CD14-positive monocyte (primary cell): Measurements from ENCODE around the gene ZDHHC11B. TPM values are rescaled to one million over a fixed set of nuclear protein-coding genes. Genes with fewer than 3 reads are reported as not detected.
"Not testable (repeated sequence)": the region's sequence is repeated elsewhere in the genome, so short reads cannot be mapped to it uniquely, and the experiment has no call there.

ENCODE experiments used
- DNase-seq, 3 donors: peaks; one replicate each; pipeline ENCODE4 v3.0.0-alpha.2; 2011 to 2022
- H2AFZ ChIP-seq: 2 replicates; pipeline ENCODE4 v1.6.0; 2012; ENCODE audit warnings: mild to moderate bottlenecking, low read depth, low read length, inconsistent platforms; ENCODE audit not compliant: insufficient read depth, poor library complexity, severe bottlenecking
- H3K27ac ChIP-seq, 2 donors: 1 replicate in 1 of 2; 2 replicates in 1 of 2; pipeline ENCODE4 v1.5.1; 2012 to 2013; ENCODE audit warnings: low read length in 2 of 2, control low read depth in 1 of 2, inconsistent platforms in 1 of 2, low read depth in 1 of 2, mild to moderate bottlenecking in 1 of 2
- H3K27me3 ChIP-seq, 2 donors: one replicate each; pipeline versions ENCODE4 v1.6.0 to v1.6.1; 2011 to 2013; ENCODE audit warnings: low read length in 2 of 2; ENCODE audit not compliant: control insufficient read depth in 2 of 2, insufficient read depth in 2 of 2
- H3K36me3 ChIP-seq, 2 donors: replicated peaks in 1 of 2; 1 replicate in 1 of 2; 2 replicates in 1 of 2; pipeline versions ENCODE4 v1.5.1 to v1.6.1; 2012 to 2013; ENCODE audit warnings: low read length in 2 of 2, control low read depth in 1 of 2, inconsistent platforms in 1 of 2, mild to moderate bottlenecking in 1 of 2; ENCODE audit not compliant: insufficient read depth in 2 of 2, control insufficient read depth in 1 of 2
- H3K4me1 ChIP-seq, 2 donors: 1 replicate in 1 of 2; 2 replicates in 1 of 2; pipeline versions ENCODE4 v1.5.1 to v1.6.1; 2012 to 2013; ENCODE audit warnings: low read length in 2 of 2, control low read depth in 1 of 2, inconsistent platforms in 1 of 2, mild to moderate bottlenecking in 1 of 2, moderate library complexity in 1 of 2; ENCODE audit not compliant: insufficient read depth in 2 of 2, control insufficient read depth in 1 of 2
- H3K4me2 ChIP-seq: replicated peaks from 2 replicates; pipeline ENCODE3; 2012; ENCODE audit warnings: low read length, moderate library complexity, mild to moderate bottlenecking; ENCODE audit not compliant: poor library complexity, severe bottlenecking; ENCODE audit errors: extremely low read depth
- H3K4me3 ChIP-seq, 3 experiments: fragments of 200-600 bp in 1 of 3; sonication (generic) in 1 of 3; replicated peaks in 1 of 3; 1 replicate in 2 of 3; 2 replicates in 1 of 3; pipeline ENCODE4 v1.5.1; 2011 to 2013; ENCODE audit warnings: low read length in 3 of 3, mild to moderate bottlenecking in 3 of 3, control low read depth in 2 of 3, low read depth in 2 of 3, inconsistent platforms in 1 of 3, moderate library complexity in 1 of 3
- H3K79me2 ChIP-seq: 2 replicates; pipeline ENCODE4 v1.6.0; 2012; ENCODE audit warnings: mild to moderate bottlenecking, control low read depth, inconsistent platforms, low read length, moderate library complexity; ENCODE audit not compliant: insufficient read depth
- H3K9ac ChIP-seq: 2 replicates; pipeline ENCODE4 v1.6.0; 2017; ENCODE audit warnings: low read length, mild to moderate bottlenecking; ENCODE audit not compliant: insufficient read depth, poor library complexity, severe bottlenecking
- H3K9me3 ChIP-seq, 2 donors: replicated peaks in 1 of 2; 1 replicate in 1 of 2; 2 replicates in 1 of 2; pipeline versions ENCODE4 v1.5.1 to v1.6.1; 2012 to 2013; ENCODE audit warnings: low read length in 2 of 2, control low read depth in 1 of 2; ENCODE audit not compliant: control insufficient read depth in 1 of 2, insufficient read depth in 1 of 2
- H4K20me1 ChIP-seq: 2 replicates; pipeline ENCODE4 v1.6.0; 2012; ENCODE audit warnings: mild to moderate bottlenecking, low read length, control low read depth, moderate library complexity; ENCODE audit not compliant: insufficient read depth
- H3K27ac Mint-ChIP-seq, 7 donors: one replicate each; pipeline ENCODE4 v1.8.0; 2020; ENCODE audit warnings: mild to moderate bottlenecking in 7 of 7, mixed read lengths in 7 of 7, moderate library complexity in 6 of 7, inconsistent platforms in 2 of 7
- H3K27me3 Mint-ChIP-seq, 3 donors: one replicate each; pipeline ENCODE4 v1.8.0; 2021 to 2022; ENCODE audit warnings: low read depth in 3 of 3, mild to moderate bottlenecking in 3 of 3, mixed read lengths in 3 of 3, moderate library complexity in 3 of 3, inconsistent platforms in 1 of 3
- H3K36me3 Mint-ChIP-seq, 2 donors: one replicate each; pipeline ENCODE4 v1.8.0; 2020; ENCODE audit warnings: mixed read lengths in 2 of 2, inconsistent platforms in 1 of 2, mild to moderate bottlenecking in 1 of 2
- H3K4me1 Mint-ChIP-seq: one replicate; pipeline ENCODE4 v1.8.0; 2020; ENCODE audit warnings: mild to moderate bottlenecking, mixed read lengths
- H3K4me3 Mint-ChIP-seq, 2 donors: one replicate each; pipeline ENCODE4 v1.8.0; 2020; ENCODE audit warnings: mild to moderate bottlenecking in 2 of 2, mixed read lengths in 2 of 2, moderate library complexity in 1 of 2
- H3K9me3 Mint-ChIP-seq, 7 donors: one replicate each; pipeline ENCODE4 v1.8.0; 2020 to 2022; ENCODE audit warnings: mixed read lengths in 7 of 7, mild to moderate bottlenecking in 6 of 7, moderate library complexity in 6 of 7, inconsistent platforms in 2 of 7
- WGBS: methylation state at CpG from one replicate; pipeline ENCODE4 v1.1.5; 2013; ENCODE audit warnings: missing lambda C conversion rate; ENCODE audit not compliant: insufficient coverage; 5-methylcytosine and 5-hydroxymethylcytosine counted together
- intact Hi-C, 2 donors: fragments of 100-400 bp; cut with micrococcal nuclease; formaldehyde crosslinking; loops; one replicate each; pipeline versions ENCODE4 v1.15.0 to v1.15.1; 2023
- polyA plus RNA-seq, 3 donors: library from polyadenylated mRNA; depleted of rRNA in 1 of 3; unstranded in 2 of 3; stranded (reverse) in 1 of 3; fragments of 300-500 nt in 2 of 3; fragments of >200 nt in 1 of 3; fragmentation: Illumina TruSeq in 2 of 3; gene quantifications; 1 replicate in 2 of 3; 2 replicates in 1 of 3; pipeline ENCODE4 v1.2.3, GENCODE V29; 2012 to 2021

Gene ZDHHC11B
- polyA plus RNA-seq, 3 donors: not detected

GRCh38 chr5:714215-715118 lies 70.1 kb downstream of the ZDHHC11B start:
- H4K20me1 ChIP-seq, H3K9ac ChIP-seq, H3K9me3 ChIP-seq, H3K4me3 ChIP-seq, H3K79me2 ChIP-seq, H3K36me3 ChIP-seq, DNase-seq, H3K27ac Mint-ChIP-seq, H3K4me1 ChIP-seq, H3K4me2 ChIP-seq, H3K4me3 Mint-ChIP-seq, H3K4me1 Mint-ChIP-seq, H2AFZ ChIP-seq, H3K36me3 Mint-ChIP-seq, H3K27ac ChIP-seq, H3K27me3 ChIP-seq: not testable (repeated sequence)
- peaks cover 15 to 34% (median 26%) of the 10 kb centered on the region in 3 donors for H3K27me3 Mint-ChIP-seq
- no CpG with 5 or more reads among the region's 8 CpGs for WGBS
- H3K9me3 Mint-ChIP-seq: peaks cover 8 to 26% (median 15%) of the 10 kb centered on the region in 7 donors
- intact Hi-C loops: loop anchor here in 1 of 2 donors (10.0 kb wide), 1 partner anchor 80 kb away; no protein-coding TSS in a partner anchor

DNA sequence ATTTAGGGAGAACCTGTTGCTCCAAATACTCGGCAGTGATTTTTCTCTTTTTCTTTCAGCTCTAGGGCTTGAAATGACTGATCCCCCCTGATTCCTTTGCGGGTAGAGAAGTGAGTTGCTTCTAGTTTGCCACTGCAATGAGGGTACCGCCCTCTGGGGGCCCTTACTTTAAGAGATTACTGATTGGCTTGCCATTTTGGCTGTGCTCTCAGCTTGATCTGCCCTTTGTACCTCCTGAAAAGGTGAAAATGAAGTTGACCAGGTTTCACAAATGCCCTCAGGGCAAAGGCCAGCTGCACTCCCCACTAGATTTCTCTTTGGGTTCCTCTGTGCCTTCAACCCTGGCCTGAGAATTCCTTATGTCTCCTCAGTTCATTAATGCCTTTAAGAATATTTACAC lies 70.8 kb downstream of the ZDHHC11B start:
- H3K27ac Mint-ChIP-seq, H3K27ac ChIP-seq, H3K4me1 Mint-ChIP-seq, H3K79me2 ChIP-seq, H3K4me2 ChIP-seq, H2AFZ ChIP-seq, H3K36me3 Mint-ChIP-seq, H3K4me3 Mint-ChIP-seq, H3K4me1 ChIP-seq, DNase-seq, H4K20me1 ChIP-seq, H3K4me3 ChIP-seq, H3K9me3 ChIP-seq, H3K27me3 ChIP-seq, H3K9ac ChIP-seq, H3K36me3 ChIP-seq: not testable (repeated sequence)
- intact Hi-C loops: loop anchor here in 1 of 2 donors (10.0 kb wide), 1 partner anchor 81 kb away; no protein-coding TSS in a partner anchor
- Mint-ChIP-seq H3K27me3 (peaks cover 18 to 36% (median 23%) of the 10 kb centered on the region in 3 donors), H3K9me3 (peaks cover 4 to 19% (median 12%) of the 10 kb centered on the region in 7 donors)
- WGBS: no CpG with 5 or more reads among the region's 3 CpGs

GRCh38 chr5:708848-709517 lies 75.5 kb downstream of the ZDHHC11B start:
- H3K27ac Mint-ChIP-seq, H3K4me1 ChIP-seq: not testable (repeated sequence)
- H3K9me3 Mint-ChIP-seq: peaks cover 0 to 13% (median 4%) of the 10 kb centered on the region in 7 donors

GRCh38 chr5:708374-708773 lies 76.2 kb downstream of the ZDHHC11B start:
- H3K9ac ChIP-seq, H3K4me2 ChIP-seq, H3K9me3 ChIP-seq, DNase-seq, H3K36me3 ChIP-seq, H3K79me2 ChIP-seq, H3K4me1 ChIP-seq, H4K20me1 ChIP-seq, H3K4me3 ChIP-seq, H3K27ac ChIP-seq, intact Hi-C loops, H3K4me3 Mint-ChIP-seq, H3K27ac Mint-ChIP-seq, H2AFZ ChIP-seq, H3K36me3 Mint-ChIP-seq, H3K4me1 Mint-ChIP-seq: not testable (repeated sequence)
- peaks cover 11 to 16% (median 14%) of the 10 kb centered on the region in 3 donors for H3K27me3 Mint-ChIP-seq
- peaks cover 0 to 13% (median 4%) of the 10 kb centered on the region in 7 donors for H3K9me3 Mint-ChIP-seq
- WGBS: no CpG with 5 or more reads among the region's 4 CpGs
- peaks cover 2 to 15% of the 10 kb centered on the region in 2 donors for H3K27me3 ChIP-seq

More at GRCh38 chr5:708848-709517, 75.5 kb downstream of the ZDHHC11B start:
- H3K36me3 Mint-ChIP-seq, H3K79me2 ChIP-seq, H4K20me1 ChIP-seq, H3K36me3 ChIP-seq, H3K4me2 ChIP-seq, H3K4me3 Mint-ChIP-seq, H2AFZ ChIP-seq, H3K9me3 ChIP-seq, H3K27ac ChIP-seq, H3K9ac ChIP-seq, intact Hi-C loops, DNase-seq, H3K4me3 ChIP-seq, H3K4me1 Mint-ChIP-seq: not testable (repeated sequence)
- H3K27me3 Mint-ChIP-seq: peaks cover 11 to 17% (median 15%) of the 10 kb centered on the region in 3 donors
- WGBS: no CpG with 5 or more reads among the region's 3 CpGs
- H3K27me3 ChIP-seq: peaks cover 2 to 12% of the 10 kb centered on the region in 2 donors
